GM15510 (cell line): ENCODE data around the gene TMEM184C.

Source experiments
- POLR2A ChIP-seq: IDR thresholded peaks from 3 replicates; pipeline ENCODE4 v1.6.1; 2011; ENCODE audit warnings: borderline replicate concordance; ENCODE audit not compliant: insufficient read length; ENCODE audit errors: extremely low read depth

The TMEM184C gene

GRCh38 chr4:147633113-147633512, 15.9 kb downstream of the TMEM184C start:
- TF ChIP-seq POLR2A = no peak

DNA sequence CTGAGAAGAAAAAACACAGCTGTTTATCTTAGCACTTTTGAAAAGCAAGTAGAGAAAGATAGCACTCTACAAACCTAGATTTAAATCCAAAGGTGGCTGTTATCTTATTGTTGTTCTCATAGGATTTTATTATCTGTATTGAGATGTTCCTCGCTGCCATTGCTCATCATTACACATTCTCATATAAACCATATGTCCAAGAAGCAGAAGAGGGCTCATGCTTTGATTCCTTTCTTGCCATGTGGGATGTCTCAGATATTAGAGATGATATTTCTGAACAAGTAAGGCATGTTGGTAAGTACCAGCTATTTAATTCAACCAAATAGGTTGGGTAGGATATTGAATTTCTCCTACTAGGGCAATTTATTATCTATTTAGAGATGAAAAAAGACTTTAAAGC, 16.4 kb downstream of the TMEM184C start:
- no peak for TF ChIP-seq POLR2A

DNA sequence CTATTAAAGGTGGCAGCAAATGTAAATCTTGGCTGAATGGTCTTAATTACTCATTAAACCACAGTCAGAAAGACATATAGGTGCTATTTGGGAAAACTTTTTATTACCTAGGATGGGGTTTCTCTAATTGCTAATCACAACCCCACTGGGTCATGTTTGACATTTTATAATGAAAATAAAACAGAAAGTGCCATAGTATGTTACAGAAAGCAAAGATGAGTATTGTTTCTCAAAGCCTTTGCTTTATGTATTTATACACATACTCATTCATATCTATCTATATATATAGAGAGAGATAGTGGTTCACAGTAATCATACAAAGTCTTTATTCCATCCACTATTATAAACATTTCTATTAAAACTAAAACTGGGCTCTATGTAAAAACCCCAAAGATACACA, 18.2 kb downstream of the TMEM184C start:
- TF ChIP-seq POLR2A = no peak

DNA sequence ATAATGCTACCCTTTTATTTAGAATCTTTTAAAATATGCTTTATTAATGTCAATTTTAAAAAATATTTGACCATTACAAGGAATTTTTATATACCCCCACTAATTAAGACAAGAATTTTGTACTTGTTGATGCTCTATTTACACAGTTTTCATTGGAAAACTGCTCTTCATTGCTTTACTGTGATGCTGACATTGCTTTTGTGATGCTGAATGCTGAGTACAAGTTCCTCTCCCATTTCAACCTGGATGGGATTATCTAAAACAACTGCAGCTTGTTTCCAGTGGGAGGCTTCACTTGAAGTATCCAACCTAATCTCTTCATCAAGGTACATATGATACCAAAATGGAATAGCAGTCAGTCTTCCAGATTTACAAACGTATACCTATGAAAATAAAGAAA, 21.2 kb downstream of the TMEM184C start:
- no peak for TF ChIP-seq POLR2A

GRCh38 chr4:147638942-147639341, 21.7 kb downstream of the TMEM184C start:
- no peak for TF ChIP-seq POLR2A

- TF ChIP-seq POLR2A = no peak
These were observed 22.2 kb downstream of the TMEM184C start for GRCh38 chr4:147639388-147639787.

DNA sequence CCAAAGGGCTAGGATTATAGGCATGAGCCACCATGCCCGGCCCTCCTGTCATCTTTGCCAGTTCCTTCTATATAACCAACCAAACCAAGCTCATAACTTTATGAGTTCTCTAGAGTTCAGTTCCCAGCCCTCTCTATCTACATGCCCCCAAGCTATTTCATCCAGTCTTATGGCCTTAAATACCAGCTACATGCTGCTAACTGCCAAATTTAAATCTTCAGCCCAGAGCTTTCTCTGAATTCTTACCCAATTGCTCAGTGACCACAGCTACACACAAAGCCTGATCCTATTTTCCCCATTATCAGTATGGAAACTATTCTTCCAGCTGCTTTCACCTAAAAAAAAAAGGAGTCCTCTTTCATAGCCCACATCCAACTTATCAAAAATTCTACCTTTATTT, 23.1 kb downstream of the TMEM184C start:
- TF ChIP-seq POLR2A = no peak

GRCh38 chr4:147643616-147644015, 26.4 kb downstream of the TMEM184C start:
- TF ChIP-seq POLR2A = no peak

DNA sequence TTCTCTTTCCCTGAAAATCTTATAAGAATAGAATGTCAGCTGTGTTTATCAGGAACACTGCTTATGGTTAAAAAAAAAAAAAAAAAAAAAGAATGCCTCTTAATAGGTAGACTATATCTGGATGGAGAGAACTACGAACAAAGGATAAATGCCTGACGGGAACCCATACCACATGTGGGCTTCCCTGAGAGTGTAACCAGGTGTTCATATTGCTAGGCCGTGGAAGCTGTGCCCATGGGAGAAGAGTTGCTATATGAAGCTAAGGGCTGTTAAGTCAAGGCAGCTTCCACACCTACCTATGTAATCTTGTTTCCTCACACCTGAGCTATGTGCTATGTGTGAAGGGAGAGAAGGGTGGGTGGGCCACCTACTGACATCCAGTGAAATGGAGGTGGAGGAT, 27.3 kb downstream of the TMEM184C start:
- TF ChIP-seq POLR2A = no peak

DNA sequence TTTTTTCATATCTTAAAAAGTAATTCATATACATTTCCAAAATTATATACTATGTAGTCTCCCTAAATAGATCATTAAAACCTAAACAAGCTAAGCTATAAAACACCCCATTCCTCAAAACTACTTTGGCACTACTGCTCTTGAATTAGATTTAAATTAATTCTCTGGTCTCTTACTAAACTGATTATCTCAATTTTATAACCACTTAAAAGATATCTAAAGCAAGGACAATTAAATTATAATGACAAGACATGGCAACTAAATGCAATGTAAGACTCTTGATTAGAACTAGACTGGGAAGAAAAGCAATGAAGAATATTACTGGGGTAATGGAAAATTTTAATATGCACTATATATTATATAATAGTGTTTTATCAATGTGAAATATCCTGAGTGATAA, 27.9 kb downstream of the TMEM184C start:
- TF ChIP-seq POLR2A = no peak

- TF ChIP-seq POLR2A = no peak
These were observed 31.5 kb downstream of the TMEM184C start for GRCh38 chr4:147648656-147649055.

DNA sequence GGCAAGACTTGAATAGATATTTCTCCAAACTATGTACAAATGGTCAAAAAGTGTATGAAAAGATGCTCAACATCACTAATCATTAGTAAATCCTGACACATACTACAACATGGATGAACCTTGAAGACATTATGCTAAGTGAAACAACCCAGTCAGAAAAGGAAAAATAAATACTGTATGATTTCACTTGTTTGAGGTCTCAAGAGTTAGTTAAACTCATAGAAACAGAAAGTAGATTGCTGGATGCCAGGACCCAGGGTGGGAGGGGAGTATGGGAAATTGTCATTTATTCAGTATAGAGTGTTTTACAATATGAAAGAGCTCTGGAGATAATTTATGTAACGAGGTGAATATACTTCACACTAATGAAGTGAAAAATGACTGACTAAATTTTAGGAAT, 34.4 kb downstream of the TMEM184C start:
- TF ChIP-seq POLR2A = no peak

DNA sequence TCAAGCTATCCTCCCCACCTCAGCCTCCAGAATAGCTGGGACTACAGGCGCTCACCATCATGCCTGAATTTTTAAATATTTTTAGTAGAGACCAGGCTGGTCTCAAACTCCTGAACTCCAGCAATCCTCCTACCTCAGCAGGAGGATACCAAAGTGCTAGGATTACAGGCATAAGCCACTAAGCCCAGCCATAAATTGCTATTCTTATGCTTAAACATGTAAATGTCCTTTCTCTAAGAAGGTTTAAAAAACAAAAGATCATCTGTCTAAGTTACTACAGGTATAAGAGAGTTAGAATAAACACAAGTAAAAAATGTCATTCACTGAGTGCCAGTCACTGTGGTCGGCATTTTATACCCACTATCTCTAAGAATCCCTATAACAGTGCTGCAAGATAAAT, 38.4 kb downstream of the TMEM184C start:
- TF ChIP-seq POLR2A = no peak

- TF ChIP-seq POLR2A = no peak
These were observed 41.3 kb downstream of the TMEM184C start for GRCh38 chr4:147658501-147658900.

- TF ChIP-seq POLR2A = no peak
These were observed 56.9 kb downstream of the TMEM184C start for GRCh38 chr4:147674073-147674472.

DNA sequence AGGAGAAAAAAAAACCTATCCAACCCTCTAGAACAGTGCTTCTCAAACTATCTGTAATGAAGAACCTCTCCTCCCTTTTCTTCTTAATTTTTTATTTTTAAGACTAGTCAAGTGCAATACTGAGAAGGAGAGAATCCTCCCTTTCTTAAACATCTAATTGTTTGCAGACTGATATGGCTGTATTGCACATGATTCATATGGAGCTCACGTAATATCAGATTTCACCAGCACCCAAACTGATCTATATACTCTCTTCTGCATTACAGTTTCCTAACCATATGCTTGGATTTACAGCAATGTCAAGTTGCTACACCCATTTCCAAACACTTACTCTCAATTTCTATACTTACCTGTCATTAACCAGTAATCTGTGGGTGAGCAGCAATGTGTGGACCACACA, 57.3 kb downstream of the TMEM184C start:
- TF ChIP-seq POLR2A = no peak

DNA sequence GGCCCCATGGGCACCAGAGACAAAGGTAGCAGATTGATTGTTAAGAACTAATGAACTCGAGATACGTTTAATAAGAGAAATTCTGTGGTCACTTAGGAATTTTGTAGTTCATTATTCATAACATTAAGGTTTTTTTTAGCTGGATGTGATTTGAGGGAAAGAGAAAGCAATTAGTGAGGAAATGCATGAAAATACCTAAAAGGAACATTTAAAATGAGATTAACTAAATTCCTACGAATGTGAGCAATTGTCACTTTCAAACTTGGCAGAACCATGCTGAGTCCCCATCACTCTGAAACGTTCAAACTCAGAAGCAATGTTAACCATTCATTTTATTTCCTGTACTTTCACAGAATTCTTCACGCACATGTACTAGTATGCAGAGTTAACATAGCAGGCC, 60.9 kb downstream of the TMEM184C start:
- no peak for TF ChIP-seq POLR2A

DNA sequence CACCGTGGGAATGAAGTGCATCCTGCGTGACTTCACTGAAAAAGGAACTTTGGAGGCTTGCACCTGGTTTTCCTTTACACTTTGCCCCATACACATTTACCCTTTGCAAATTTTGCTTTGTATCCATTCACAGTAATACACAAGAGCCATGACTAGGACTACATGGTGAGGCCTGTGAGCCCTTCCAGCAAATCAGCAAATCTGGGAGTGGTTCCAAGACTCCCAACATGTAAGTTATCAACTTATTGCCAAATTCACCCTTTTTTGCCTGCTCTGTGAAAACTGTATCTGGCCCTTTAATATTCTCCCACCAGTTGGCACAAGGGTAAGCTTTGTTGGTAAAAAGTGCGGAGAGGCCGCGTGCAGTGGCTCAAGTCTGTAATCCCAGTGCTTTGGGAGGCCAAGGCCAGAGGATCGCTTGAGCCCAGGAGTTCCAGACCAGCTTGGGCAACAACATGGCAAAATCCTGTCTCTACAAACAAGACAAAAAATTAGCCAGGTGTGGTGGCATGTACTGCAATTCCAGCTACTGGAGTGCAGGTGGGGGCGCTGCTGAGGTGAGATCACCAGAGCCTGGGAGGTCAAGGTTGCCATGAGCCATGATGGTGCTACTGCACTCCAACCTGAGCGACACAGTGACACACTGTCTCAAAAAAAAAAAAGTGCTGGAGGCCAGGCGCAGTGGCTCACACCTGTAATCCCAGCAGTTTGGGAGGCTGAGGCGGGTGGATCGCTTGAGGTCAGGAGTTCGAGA, 61.8 kb downstream of the TMEM184C start:
- TF ChIP-seq POLR2A = no peak

- TF ChIP-seq POLR2A = no peak
These were observed 65.6 kb downstream of the TMEM184C start for GRCh38 chr4:147682755-147683154.
